Upper lobe of left lung (tissue), 6 donors: Measurements from ENCODE around the gene FGF1. TPM values are rescaled to one million over a fixed set of nuclear protein-coding genes. Genes with fewer than 3 reads are reported as not detected.

Source experiments
- ATAC-seq, 2 donors: fragments of 200-7000 bp; cut with Tn5 transposase; one replicate each; pipeline ENCODE4 v1.9.1; 2022; ENCODE audit warnings: mild to moderate bottlenecking in 2 of 2, moderate library complexity in 2 of 2; ENCODE audit not compliant: low FRiP score in 2 of 2
- DNase-seq, 2 donors: peaks; one replicate each; pipeline ENCODE4 v3.0.0-alpha.2; 2019 to 2020
- H3K27ac ChIP-seq, 4 donors: fragments of 200-600 bp; sonication (generic); one replicate each; pipeline ENCODE4 v1.5.1; 2016 to 2019
- H3K27me3 ChIP-seq, 4 donors: fragments of 200-600 bp; sonication (generic); one replicate each; pipeline ENCODE4 v1.5.1; 2017 to 2019
- H3K36me3 ChIP-seq, 4 donors: fragments of 200-600 bp; sonication (generic); one replicate each; pipeline ENCODE4 v1.5.1; 2016 to 2019
- H3K4me1 ChIP-seq, 4 donors: fragments of 200-600 bp; sonication (generic); one replicate each; pipeline ENCODE4 v1.5.1; 2018 to 2019
- H3K4me3 ChIP-seq, 4 donors: fragments of 200-600 bp; sonication (generic); one replicate each; pipeline ENCODE4 v1.5.1; 2017 to 2019; ENCODE audit warnings: mild to moderate bottlenecking in 2 of 4, moderate library complexity in 1 of 4
- H3K9me3 ChIP-seq, 4 donors: fragments of 200-600 bp; sonication (generic); one replicate each; pipeline ENCODE4 v1.5.1; 2018 to 2019
- EP300 ChIP-seq, 4 donors: sonication (generic); formaldehyde crosslinking; IDR thresholded peaks; one replicate each; pipeline ENCODE4 v1.5.1; 2017; ENCODE audit warnings: antibody characterized with exemption in 4 of 4, control low read depth in 2 of 4
- POLR2A ChIP-seq, 4 donors: fragments of 450-650 bp; IDR thresholded peaks; one replicate each; pipeline ENCODE4 v1.5.1; 2016 to 2017; ENCODE audit warnings: antibody characterized with exemption in 4 of 4, mild to moderate bottlenecking in 2 of 4
- POLR2AphosphoS5 ChIP-seq, 2 donors: sonication (generic); formaldehyde crosslinking; IDR thresholded peaks; one replicate each; pipeline ENCODE4 v1.5.1; 2017; ENCODE audit warnings: antibody characterized with exemption in 2 of 2
- WGBS, 2 donors: methylation state at CpG; one replicate each; pipeline ENCODE4 v1.1.5; 2017 to 2018; 5-methylcytosine and 5-hydroxymethylcytosine counted together
- total RNA-seq, 6 donors: library from RNA; depleted of rRNA in 4 of 6; stranded (reverse); fragments of >200 nt in 4 of 6; gene quantifications; one replicate each; pipeline versions ENCODE4 v1.1.0 to v1.2.1, GENCODE V29; 2016 to 2021
- TF ChIP-seq, protein P1 (sequence below), 6 experiments: fragments of 450-650 bp in 4 of 6; fragments of 200-600 bp in 2 of 6; sonication (generic) in 2 of 6; IDR thresholded peaks; one replicate each; pipeline ENCODE4 v1.5.1; 2016 to 2019; ENCODE audit warnings: antibody characterized with exemption in 6 of 6
- donor health status: DM: no; HTN: no; CAD: no; lungs with moderate emphysema.
- donor health status: DM: no; HTN: yes; CAD: no; lungs with severe emphysema.

FGF1 gene
- total RNA-seq, 6 donors from 2014 or later = 0.63 to 1.3 (median 0.77) TPM; not detected in 2

DNA sequence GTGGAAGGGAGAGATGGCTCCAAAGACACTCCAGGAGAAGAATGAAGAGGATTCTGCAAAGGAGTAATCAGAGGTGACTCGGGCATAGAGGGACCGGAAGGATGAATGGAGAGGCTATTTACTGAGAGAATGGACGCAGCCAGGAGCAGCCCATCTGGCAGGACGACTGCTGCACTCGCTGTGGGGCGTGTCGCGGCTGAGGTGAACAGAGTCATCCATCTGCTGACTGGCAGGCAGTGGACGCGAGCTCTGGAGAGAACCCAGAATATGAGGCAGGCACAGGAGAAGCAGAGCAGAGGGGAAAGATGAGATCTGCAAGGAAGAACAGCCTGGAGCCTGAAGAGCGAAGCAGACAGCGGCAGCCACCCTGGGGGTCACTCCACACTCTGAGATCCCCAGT lies 16.4 kb downstream of the FGF1 start:
- DNase-seq (no peak), ATAC-seq (no peak)
- no peaks in the 10 kb centered on the region for H3K9me3 ChIP-seq
- no peaks in the 10 kb centered on the region for H3K36me3 ChIP-seq
- no peak overlapping the region for H3K4me3 ChIP-seq
- TF ChIP-seq POLR2AphosphoS5 (IDR thresholded peaks at IDR 0.05) (no peak), POLR2A (IDR thresholded peaks at IDR 0.05) (no peak), EP300 (IDR thresholded peaks at IDR 0.05) (no peak)
- TF ChIP-seq, protein P1, sequence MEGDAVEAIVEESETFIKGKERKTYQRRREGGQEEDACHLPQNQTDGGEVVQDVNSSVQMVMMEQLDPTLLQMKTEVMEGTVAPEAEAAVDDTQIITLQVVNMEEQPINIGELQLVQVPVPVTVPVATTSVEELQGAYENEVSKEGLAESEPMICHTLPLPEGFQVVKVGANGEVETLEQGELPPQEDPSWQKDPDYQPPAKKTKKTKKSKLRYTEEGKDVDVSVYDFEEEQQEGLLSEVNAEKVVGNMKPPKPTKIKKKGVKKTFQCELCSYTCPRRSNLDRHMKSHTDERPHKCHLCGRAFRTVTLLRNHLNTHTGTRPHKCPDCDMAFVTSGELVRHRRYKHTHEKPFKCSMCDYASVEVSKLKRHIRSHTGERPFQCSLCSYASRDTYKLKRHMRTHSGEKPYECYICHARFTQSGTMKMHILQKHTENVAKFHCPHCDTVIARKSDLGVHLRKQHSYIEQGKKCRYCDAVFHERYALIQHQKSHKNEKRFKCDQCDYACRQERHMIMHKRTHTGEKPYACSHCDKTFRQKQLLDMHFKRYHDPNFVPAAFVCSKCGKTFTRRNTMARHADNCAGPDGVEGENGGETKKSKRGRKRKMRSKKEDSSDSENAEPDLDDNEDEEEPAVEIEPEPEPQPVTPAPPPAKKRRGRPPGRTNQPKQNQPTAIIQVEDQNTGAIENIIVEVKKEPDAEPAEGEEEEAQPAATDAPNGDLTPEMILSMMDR (IDR thresholded peaks at IDR 0.05) = no peak
- no peaks in the 10 kb centered on the region for H3K4me1 ChIP-seq
- H3K27me3 ChIP-seq = no peaks in the 10 kb centered on the region
- WGBS, 2 donors = 89 to 92% methylated on average over 12 of the region's 12 CpGs
- H3K27ac ChIP-seq = no peak overlapping the region

DNA sequence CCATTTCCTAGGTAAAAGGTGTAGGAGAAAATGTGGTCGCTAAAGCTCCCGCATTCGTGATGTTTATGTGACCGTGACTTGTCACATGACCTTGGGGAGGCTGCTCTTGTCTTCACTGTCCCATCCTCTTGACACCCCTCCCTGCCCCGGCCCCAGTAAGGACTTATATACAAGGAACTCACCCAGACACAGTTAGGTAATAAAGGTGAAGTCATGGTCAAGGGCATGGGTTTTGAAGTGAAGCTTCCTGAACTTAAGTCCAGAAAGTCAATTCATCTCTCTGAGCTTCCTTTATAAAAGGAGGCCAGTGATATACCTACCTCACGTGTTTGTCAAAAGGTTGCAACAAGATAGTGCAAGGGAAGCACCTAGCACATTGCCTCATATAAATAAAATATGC lies 17.6 kb downstream of the FGF1 start:
- WGBS, 2 donors = 85 to 91% methylated on average over 6 of the region's 6 CpGs

DNA sequence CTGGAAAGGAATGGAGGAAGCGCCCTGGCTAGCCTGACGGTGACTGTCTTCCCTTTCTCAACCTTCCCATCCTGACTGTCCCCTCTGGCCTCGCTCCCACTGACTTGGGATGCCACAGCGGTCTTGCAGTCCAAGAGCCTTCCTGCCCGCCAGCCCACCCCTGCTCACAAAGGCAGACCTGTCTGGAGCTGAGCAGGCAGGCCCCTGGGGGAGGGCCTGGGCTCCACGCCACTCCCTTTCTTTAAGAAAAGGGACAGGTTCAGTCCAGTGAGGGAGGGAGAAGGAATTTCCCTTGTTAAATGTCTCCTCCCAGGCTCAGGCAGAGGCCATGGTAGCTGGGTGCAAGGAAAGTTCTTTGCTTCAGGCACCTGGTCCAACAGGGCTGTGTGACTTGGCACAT lies 18.1 kb downstream of the FGF1 start:
- peak in 1 of 2 donors; percentile 20 for ATAC-seq
- TF ChIP-seq EP300 (IDR thresholded peaks at IDR 0.05) = no peak
- no peak for TF ChIP-seq POLR2A (IDR thresholded peaks at IDR 0.05)
- TF ChIP-seq, protein P1 (IDR thresholded peaks at IDR 0.05) = no peak
- no peak for TF ChIP-seq POLR2AphosphoS5 (IDR thresholded peaks at IDR 0.05)
- H3K4me1 ChIP-seq = no peaks in the 10 kb centered on the region
- H3K4me3 ChIP-seq = no peak overlapping the region
- WGBS, 2 donors = 91 to 96% methylated on average over 6 of the region's 6 CpGs
- no peak for DNase-seq
- H3K27ac ChIP-seq = no peak overlapping the region
- H3K27me3 ChIP-seq = no peaks in the 10 kb centered on the region
- H3K36me3 ChIP-seq = no peaks in the 10 kb centered on the region
- no peaks in the 10 kb centered on the region for H3K9me3 ChIP-seq

More for the DNA sequence above, 17.6 kb downstream of the FGF1 start:
- Histone ChIP-seq H3K27ac (no peak overlapping the region), H3K4me1 (no peaks in the 10 kb centered on the region), H3K9me3 (no peaks in the 10 kb centered on the region), H3K36me3 (no peaks in the 10 kb centered on the region), H3K4me3 (no peak overlapping the region), H3K27me3 (no peaks in the 10 kb centered on the region)
- ATAC-seq (no peak), DNase-seq (no peak)
- TF ChIP-seq EP300 (IDR thresholded peaks at IDR 0.05) (no peak), POLR2A (IDR thresholded peaks at IDR 0.05) (no peak), POLR2AphosphoS5 (IDR thresholded peaks at IDR 0.05) (no peak)
- TF ChIP-seq, protein P1 (IDR thresholded peaks at IDR 0.05) = no peak

DNA sequence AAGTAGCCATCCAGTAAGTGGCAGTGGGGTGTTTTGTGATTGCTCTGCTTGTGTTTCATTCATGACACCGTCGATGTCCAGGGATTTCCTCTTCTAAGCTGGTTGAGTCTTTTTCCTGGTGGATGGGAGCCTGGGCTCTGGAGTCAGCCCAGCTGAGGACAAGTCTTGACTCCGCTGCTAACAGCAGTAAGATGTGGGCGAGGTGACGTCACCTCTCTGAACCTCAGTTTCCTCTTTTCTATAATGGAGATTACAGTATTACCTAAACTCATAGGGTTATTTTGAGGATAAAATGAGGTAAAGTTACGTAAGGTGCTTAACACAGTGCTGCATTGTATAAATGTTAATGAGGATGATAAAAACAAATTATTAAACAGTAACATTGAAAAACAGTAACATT lies 21.3 kb downstream of the FGF1 start:
- no peak overlapping the region for H3K27ac ChIP-seq
- H3K27me3 ChIP-seq = no peaks in the 10 kb centered on the region
- WGBS, 2 donors = 80 to 84% methylated on average over 6 of the region's 6 CpGs
- no peak overlapping the region for H3K4me3 ChIP-seq
- TF ChIP-seq EP300 (IDR thresholded peaks at IDR 0.05) = no peak
- no peaks in the 10 kb centered on the region for H3K4me1 ChIP-seq
- H3K36me3 ChIP-seq = no peaks in the 10 kb centered on the region
- no peaks in the 10 kb centered on the region for H3K9me3 ChIP-seq
- DNase-seq (no peak), ATAC-seq (no peak)

DNA sequence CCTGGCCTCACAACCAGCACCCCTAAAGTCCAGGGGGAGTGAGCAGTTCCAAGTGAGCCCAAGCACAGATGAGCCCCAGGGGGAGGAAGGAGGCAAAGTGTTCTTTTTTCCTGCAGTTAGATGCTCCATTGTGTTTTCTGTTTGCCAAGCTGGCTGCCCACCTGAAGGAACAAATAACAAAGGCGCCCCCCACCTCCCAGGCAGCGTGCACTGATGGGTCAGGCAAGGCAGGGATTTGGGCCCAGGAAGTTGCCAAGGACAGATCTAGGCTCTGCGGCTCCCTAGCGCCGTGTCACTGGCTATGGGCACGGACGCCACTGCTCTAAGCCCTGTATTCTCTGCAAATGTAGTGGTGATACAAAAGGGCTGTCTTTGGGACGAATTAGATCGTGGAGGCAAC lies 21.8 kb downstream of the FGF1 start:
- no peak for TF ChIP-seq EP300 (IDR thresholded peaks at IDR 0.05)
- no peak for TF ChIP-seq POLR2A (IDR thresholded peaks at IDR 0.05)
- TF ChIP-seq POLR2AphosphoS5 (IDR thresholded peaks at IDR 0.05) = no peak
- TF ChIP-seq, protein P1 (IDR thresholded peaks at IDR 0.05) = no peak
- ATAC-seq = no peak
- DNase-seq = no peak
- Histone ChIP-seq H3K4me3 (no peak overlapping the region), H3K27me3 (no peaks in the 10 kb centered on the region), H3K4me1 (no peaks in the 10 kb centered on the region), H3K9me3 (no peaks in the 10 kb centered on the region), H3K36me3 (no peaks in the 10 kb centered on the region), H3K27ac (no peak overlapping the region)
- 82 to 89% methylated on average over 8 to 9 of the region's 9 CpGs for WGBS, 2 donors
